WERI-Rb-1 (cell line): ENCODE measurements around the gene DUSP3.

Experiments used
- DNase-seq: peaks from one replicate; pipeline ENCODE4 v3.0.0-alpha.2; 2020
- H3K27ac ChIP-seq: fragments of 250-450 bp; sonication (Bioruptor Pico); 2 replicates; pipeline ENCODE4 v1.5.1; 2020; ENCODE audit warnings: mild to moderate bottlenecking, moderate library complexity
- H3K27me3 ChIP-seq: fragments of 250-450 bp; sonication (Bioruptor Pico); 2 replicates; pipeline ENCODE4 v1.5.1; 2021; ENCODE audit warnings: mild to moderate bottlenecking, low read depth, moderate library complexity; ENCODE audit not compliant: insufficient read depth, severe bottlenecking
- H3K36me3 ChIP-seq: fragments of 250-450 bp; sonication (Bioruptor Pico); 2 replicates; pipeline ENCODE4 v1.5.1; 2020; ENCODE audit warnings: mild to moderate bottlenecking, moderate library complexity
- H3K4me3 ChIP-seq: 2 replicates; pipeline ENCODE4 v1.5.1; 2011; ENCODE audit warnings: low read depth, mild to moderate bottlenecking, control low read depth, low read length
- H3K9me3 ChIP-seq: fragments of 250-450 bp; sonication (Bioruptor Pico); 2 replicates; pipeline ENCODE4 v1.5.1; 2021; ENCODE audit warnings: mild to moderate bottlenecking, moderate library complexity; ENCODE audit not compliant: severe bottlenecking
- TF ChIP-seq, protein P1 (sequence below): IDR thresholded peaks from 2 replicates; pipeline ENCODE4 v1.5.1; 2011; ENCODE audit warnings: low read depth, mild to moderate bottlenecking, control low read depth, inconsistent platforms, low read length

The DUSP3 gene

DNA sequence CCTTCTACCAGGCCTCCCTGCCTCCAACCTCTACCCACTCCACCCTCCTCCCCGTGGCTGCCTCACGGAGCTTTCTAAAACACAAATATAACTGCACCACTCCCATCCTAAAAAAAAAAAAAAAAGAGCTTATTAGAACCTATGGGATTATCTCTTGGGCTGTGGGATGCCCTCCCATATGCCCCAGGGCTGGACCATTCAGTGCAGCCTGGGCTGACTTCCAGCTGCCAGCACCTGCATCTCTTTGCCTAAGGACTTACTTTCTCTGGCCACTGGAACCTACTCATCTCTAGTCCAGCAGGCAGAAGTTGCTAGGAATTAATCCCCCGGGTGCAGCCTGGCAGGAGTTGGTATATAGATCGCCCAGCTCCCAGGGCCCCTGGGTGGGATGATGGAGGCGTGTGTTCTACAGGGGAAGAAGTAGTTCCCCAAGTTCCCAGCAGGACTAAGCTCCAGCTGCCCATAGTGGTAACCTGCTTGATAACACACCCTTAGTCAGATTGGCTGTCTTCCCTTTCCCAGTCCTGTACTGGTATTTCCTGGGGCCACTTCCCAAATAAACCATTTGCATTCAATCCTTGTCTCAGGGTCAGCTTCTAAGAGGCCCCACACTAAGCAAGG, 43.9 kb upstream of the DUSP3 start:
- no peak for DNase-seq
- Histone ChIP-seq H3K4me3 (no peak overlapping the region), H3K9me3 (no peaks in the 10 kb centered on the region), H3K36me3 (peaks cover 53% of the 10 kb centered on the region), H3K27me3 (no peaks in the 10 kb centered on the region), H3K27ac (no peak overlapping the region)
- TF ChIP-seq, protein P1, sequence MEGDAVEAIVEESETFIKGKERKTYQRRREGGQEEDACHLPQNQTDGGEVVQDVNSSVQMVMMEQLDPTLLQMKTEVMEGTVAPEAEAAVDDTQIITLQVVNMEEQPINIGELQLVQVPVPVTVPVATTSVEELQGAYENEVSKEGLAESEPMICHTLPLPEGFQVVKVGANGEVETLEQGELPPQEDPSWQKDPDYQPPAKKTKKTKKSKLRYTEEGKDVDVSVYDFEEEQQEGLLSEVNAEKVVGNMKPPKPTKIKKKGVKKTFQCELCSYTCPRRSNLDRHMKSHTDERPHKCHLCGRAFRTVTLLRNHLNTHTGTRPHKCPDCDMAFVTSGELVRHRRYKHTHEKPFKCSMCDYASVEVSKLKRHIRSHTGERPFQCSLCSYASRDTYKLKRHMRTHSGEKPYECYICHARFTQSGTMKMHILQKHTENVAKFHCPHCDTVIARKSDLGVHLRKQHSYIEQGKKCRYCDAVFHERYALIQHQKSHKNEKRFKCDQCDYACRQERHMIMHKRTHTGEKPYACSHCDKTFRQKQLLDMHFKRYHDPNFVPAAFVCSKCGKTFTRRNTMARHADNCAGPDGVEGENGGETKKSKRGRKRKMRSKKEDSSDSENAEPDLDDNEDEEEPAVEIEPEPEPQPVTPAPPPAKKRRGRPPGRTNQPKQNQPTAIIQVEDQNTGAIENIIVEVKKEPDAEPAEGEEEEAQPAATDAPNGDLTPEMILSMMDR, result no peak

DNA sequence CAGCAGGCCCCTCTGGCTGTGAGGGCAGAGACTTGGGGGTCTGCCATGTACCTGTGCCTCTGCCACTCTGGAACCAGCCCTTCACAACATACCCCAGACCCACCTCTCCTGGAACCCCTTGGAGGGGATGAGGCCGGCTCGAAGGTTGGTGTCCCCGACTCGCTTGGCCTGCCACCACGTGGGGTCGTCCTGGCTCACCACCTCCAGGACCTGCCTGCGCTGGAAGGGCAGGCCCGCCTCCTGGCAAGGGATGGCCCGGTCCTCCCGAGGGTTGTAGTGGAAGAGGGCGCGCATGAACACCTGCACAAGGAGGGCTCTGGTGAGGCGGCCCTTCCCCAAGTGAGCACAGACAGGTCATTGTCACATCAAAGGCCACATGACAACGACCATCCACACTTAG, 42.0 kb upstream of the DUSP3 start:
- H3K4me3 ChIP-seq, result no peak overlapping the region
- TF ChIP-seq, protein P1, result no peak
- no peaks in the 10 kb centered on the region for H3K27me3 ChIP-seq
- no peak for DNase-seq
- no peak overlapping the region for H3K27ac ChIP-seq
- no peaks in the 10 kb centered on the region for H3K9me3 ChIP-seq
- peaks cover 45% of the 10 kb centered on the region for H3K36me3 ChIP-seq

DNA sequence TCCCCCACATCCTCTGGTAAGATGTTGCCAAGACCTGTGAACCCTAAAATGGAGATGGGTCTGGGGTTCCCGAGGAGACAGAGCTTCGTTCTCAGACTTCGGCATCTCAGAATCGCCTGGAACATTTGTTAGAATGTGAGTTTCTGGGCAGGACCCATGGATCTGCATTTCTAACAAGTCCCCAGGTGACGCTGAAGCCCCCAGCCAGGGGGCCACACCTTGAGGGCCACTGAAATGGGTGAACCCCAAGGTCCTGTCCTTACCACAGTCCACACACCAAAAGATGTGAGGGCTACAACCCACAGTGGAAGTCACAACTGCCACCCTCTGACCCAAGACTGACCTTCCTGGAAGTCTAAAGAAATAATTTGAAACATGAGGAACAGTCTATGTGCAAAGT, 40.2 kb upstream of the DUSP3 start:
- TF ChIP-seq, protein P1, result no peak
- Histone ChIP-seq H3K27ac (no peak overlapping the region), H3K4me3 (no peak overlapping the region), H3K9me3 (no peaks in the 10 kb centered on the region), H3K36me3 (peaks cover 42% of the 10 kb centered on the region), H3K27me3 (no peaks in the 10 kb centered on the region)
- DNase-seq, result no peak

DNA sequence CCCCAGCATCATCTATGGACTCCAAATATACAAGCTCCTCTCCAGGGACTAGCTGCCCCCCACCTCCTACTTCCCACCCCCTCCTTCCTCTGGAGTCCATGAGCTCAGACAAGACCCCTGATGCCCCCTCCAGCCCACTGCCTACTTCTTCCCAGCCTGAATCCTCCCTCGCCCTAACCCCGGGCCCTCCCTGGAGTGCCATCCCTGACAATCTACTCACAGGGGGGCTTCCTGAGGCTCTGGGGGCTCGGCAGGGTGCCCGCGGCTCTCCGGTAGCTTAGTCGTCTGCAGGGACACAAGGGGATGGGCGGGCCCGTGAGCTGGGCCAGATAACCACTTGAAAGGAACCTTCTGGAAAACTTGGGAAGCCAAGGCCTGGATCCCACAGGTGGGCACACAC, 39.0 kb upstream of the DUSP3 start:
- Histone ChIP-seq H3K27me3 (no peaks in the 10 kb centered on the region), H3K4me3 (no peak overlapping the region), H3K36me3 (peaks cover 44% of the 10 kb centered on the region), H3K27ac (peak overlapping the region; percentile 91), H3K9me3 (no peaks in the 10 kb centered on the region)
- TF ChIP-seq, protein P1, result no peak
- no peak for DNase-seq

DNA sequence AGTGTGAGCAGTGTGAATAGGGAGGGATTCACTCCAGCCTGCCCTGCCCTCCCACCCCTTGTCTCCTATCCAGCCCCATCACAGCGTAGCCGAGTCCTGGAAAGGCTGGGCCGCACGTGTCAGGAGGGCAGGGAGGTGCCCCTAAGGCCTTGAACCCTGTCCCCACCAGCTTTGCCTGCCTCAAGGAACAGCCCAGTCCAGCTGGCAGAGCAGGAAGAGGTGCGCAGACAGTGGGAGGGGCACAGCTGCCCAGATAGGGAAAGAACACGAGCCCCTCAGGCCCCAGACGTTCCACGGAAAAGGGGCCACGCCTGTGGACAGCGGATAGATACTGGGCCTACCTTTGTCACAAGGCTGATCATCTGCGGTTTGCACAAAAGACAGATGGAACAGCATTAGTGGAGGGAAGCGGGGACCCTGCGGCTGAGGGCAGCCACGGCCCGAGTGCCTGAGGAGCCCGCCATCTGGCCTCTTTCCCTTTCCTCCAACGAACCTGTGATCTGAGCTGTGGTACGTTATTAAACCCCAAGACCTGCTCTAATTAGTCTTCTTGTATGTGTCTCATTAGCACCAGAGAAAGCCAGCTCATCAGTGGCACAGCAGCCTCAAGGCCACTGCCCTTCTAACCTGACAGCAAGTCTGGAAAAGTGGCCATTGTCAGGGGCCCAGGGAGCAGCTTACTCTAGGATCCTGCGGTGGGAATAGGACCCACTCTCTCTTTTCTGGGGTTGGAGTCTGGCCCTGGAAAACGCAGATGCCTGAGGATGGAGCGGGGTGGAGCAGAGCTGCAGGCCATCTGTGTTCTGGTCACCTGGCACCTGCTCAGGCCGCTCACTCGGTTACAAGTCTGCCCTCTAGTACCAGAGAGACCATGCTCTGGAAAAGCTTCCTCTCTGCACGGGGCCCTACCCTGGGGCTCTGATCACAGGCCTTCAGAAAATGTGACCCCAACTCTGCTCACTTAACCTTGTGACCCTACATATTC, 37.9 kb upstream of the DUSP3 start:
- H3K27ac ChIP-seq, result peak overlapping the region; percentile 91
- DNase-seq, result peak; percentile 88
- H3K36me3 ChIP-seq, result peaks cover 41% of the 10 kb centered on the region
- no peak overlapping the region for H3K4me3 ChIP-seq
- no peaks in the 10 kb centered on the region for H3K9me3 ChIP-seq
- H3K27me3 ChIP-seq, result no peaks in the 10 kb centered on the region
- TF ChIP-seq, protein P1, result no peak
